ENCODE data around the gene USP17L17.
"Not testable (repeated sequence)": the region's sequence is repeated elsewhere in the genome, so short reads cannot be mapped to it uniquely, and the experiment has no call there.

USP17L17 gene

GRCh38 chr4:9243579-9243978 is at the start of gene USP17L17:
Gene USP17L17 (plus strand): TSS chr4:9243879. CDS start chr4:9243879, 0 bp downstream.
- DNase-seq: not testable (repeated sequence)

GRCh38 chr4:9210357-9210756 is 33.3 kb upstream of the USP17L17 start, which contains the start of gene USP17L10:
Gene USP17L10 (plus strand): TSS chr4:9210657. CDS start chr4:9210657, 0 bp downstream.
- DNase-seq: not testable (repeated sequence)

DNA sequence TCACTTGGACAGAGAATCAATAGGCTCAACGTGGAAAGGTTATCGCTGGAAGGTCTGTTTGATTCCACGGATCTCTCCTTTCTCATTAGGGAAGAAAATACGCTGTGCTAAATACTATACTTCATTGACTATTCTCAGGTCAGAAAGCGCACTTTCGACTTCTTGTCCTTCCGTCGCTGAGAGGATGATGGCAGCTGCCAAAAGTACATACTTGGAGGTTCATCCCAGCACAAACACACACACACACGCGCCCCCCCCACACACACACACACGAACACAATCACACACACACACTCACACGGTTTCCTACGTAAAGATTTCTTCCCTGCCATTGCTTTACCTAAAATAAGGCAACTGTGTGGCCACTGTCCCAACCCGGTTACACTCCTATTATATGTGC is 29.0 kb upstream of the USP17L17 start:
- DNase-seq: not testable (repeated sequence)

DNA sequence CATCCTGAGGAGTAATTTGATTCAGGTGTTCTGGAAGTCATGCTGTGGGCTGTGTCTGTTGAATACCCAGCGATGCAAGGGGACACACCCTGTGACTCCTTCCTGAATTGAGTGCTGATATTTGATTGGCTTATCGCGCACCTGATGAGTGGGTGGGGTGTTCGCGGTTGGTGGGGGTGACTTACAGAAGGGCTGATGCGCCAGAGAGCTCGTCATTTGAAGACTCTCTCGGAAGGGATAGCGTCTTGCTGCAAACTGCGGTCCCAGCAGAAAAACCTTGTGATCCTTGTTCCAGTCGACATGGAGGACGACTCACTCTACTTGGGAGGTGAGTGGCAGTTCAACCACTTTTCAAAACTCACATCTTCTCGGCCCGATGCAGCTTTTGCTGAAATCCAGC is 28.6 kb upstream of the USP17L17 start, which contains the start of gene USP17L11:
Gene USP17L11, plus strand, starts transcription at position 301 of the 400 bp plus-strand sequence. Its CDS starts 0 bp downstream, at position 301.
- not testable (repeated sequence) for DNase-seq

DNA sequence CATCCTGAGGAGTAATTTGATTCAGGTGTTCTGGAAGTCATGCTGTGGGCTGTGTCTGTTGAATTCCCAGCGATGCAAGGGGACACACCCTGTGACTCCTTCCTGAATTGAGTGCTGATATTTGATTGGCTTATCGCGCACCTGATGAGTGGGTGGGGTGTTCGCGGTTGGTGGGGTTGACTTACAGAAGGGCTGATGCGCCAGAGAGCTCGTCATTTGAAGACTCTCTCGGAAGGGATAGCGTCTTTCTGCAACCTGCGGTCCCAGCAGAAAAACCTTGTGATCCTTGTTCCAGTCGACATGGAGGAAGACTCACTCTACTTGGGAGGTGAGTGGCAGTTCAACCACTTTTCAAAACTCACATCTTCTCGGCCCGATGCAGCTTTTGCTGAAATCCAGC is 23.8 kb upstream of the USP17L17 start, which contains the start of gene USP17L12:
Gene USP17L12, plus strand, starts transcription at position 301 of the 400 bp plus-strand sequence. Its CDS starts 0 bp downstream, at position 301.
- not testable (repeated sequence) for DNase-seq

GRCh38 chr4:9224596-9224995 is 19.1 kb upstream of the USP17L17 start, which contains the start of gene USP17L13:
Gene USP17L13 (plus strand): TSS chr4:9224896. CDS start chr4:9224896, 0 bp downstream.
- not testable (repeated sequence) for DNase-seq

DNA sequence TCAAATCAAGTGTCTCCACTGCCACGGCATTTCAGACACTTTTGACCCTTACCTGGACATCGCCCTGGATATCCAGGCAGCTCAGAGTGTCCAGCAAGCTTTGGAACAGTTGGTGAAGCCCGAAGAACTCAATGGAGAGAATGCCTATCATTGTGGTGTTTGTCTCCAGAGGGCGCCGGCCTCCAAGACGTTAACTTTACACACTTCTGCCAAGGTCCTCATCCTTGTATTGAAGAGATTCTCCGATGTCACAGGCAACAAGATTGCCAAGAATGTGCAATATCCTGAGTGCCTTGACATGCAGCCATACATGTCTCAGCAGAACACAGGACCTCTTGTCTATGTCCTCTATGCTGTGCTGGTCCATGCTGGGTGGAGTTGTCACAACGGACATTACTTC is 13.4 kb upstream of the USP17L17 start:
- not testable (repeated sequence) for DNase-seq

- not testable (repeated sequence) for DNase-seq
Measured at GRCh38 chr4:9234085-9234484, 9.6 kb upstream of the USP17L17 start, which contains the start of gene USP17L15. Gene USP17L15 (plus strand): TSS chr4:9234385. CDS start chr4:9234385, 0 bp downstream.

DNA sequence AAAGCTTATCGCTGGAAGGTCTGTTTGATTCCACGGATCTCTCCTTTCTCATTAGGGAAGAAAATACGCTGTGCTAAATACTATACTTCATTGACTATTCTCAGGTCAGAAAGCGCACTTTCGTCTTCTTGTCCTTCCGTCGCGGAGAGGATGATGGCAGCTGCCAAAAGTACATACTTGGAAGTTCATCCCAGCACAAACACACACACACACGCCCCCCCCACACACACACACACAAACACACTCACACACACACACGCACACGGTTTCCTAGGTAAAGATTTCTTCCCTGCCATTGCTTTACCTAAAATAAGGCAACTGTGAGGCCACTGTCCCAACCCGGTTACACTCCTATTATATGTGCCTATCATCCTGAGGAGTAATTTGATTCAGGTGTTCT is 5.2 kb upstream of the USP17L17 start:
- DNase-seq: not testable (repeated sequence)

DNA sequence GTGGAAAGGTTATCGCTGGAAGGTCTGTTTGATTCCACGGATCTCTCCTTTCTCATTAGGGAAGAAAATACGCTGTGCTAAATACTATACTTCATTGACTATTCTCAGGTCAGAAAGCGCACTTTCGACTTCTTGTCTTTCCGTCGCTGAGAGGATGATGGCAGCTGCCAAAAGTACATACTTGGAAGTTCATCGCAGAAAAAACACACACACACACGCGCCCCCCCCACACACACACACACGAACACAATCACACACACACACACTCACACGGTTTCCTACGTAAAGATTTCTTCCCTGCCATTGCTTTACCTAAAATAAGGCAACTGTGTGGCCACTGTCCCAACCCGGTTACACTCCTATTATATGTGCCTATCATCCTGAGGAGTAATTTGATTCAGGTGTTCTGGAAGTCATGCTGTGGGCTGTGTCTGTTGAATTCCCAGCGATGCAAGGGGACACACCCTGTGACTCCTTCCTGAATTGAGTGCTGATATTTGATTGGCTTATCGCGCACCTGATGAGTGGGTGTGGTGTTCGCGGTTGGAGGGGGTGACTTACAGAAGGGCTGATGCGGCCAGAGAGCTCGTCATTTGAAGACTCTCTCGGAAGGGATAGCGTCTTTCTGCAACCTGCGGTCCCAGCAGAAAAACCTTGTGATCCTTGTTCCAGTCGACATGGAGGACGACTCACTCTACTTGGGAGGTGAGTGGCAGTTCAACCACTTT is 4.4 kb downstream of the USP17L17 start, which contains the start of gene USP17L18:
Gene USP17L18, plus strand, starts transcription at position 678 of the 728 bp plus-strand sequence. Its CDS starts 0 bp downstream, at position 678.
- DNase-seq: not testable (repeated sequence)

GRCh38 chr4:9253078-9253477 is 9.4 kb downstream of the USP17L17 start, which contains the start of gene USP17L19:
Gene USP17L19 (plus strand): TSS chr4:9253378. CDS start chr4:9253378, 0 bp downstream.
- not testable (repeated sequence) for DNase-seq

- DNase-seq: not testable (repeated sequence)
Measured at GRCh38 chr4:9257824-9258223, 14.1 kb downstream of the USP17L17 start, which contains the start of gene USP17L20. Gene USP17L20 (plus strand): TSS chr4:9258124. CDS start chr4:9258124, 0 bp downstream.

DNA sequence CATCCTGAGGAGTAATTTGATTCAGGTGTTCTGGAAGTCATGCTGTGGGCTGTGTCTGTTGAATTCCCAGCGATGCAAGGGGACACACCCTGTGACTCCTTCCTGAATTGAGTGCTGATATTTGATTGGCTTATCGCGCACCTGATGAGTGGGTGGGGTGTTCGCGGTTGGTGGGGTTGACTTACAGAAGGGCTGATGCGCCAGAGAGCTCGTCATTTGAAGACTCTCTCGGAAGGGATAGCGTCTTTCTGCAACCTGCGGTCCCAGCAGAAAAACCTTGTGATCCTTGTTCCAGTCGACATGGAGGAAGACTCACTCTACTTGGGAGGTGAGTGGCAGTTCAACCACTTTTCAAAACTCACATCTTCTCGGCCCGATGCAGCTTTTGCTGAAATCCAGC is 18.9 kb downstream of the USP17L17 start, which contains the start of gene USP17L21:
Gene USP17L21, plus strand, starts transcription at position 301 of the 400 bp plus-strand sequence. Its CDS starts 0 bp downstream, at position 301.
- DNase-seq: not testable (repeated sequence)

GRCh38 chr4:9267319-9267718 is 23.6 kb downstream of the USP17L17 start, which contains the start of gene USP17L22:
Gene USP17L22 (plus strand): TSS chr4:9267619. CDS start chr4:9267619, 0 bp downstream.
- DNase-seq: not testable (repeated sequence)

DNA sequence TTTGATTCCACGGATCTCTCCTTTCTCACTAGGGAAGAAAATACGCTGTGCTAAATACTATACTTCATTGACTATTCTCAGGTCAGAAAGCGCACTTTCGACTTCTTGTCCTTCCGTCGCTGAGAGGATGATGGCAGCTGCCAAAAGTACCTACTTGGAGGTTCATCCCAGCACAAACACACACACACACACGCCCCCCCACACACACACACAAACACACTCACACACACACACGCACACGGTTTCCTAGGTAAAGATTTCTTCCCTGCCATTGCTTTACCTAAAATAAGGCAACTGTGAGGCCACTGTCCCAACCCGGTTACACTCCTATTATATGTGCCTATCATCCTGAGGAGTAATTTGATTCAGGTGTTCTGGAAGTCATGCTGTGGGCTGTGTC is 28.0 kb downstream of the USP17L17 start:
- DNase-seq: not testable (repeated sequence)

All from Kasumi-1 (cell line).